ENCODE results near the gene GPR143.

The GPR143 gene

GRCh38 chrX:9706421-9706820, 59.2 kb downstream of the GPR143 start:
- DNase-seq = no peak

- DNase-seq = no peak
Measured at GRCh38 chrX:9704876-9705465, 60.7 kb downstream of the GPR143 start.

- DNase-seq = no peak
Measured at GRCh38 chrX:9703406-9703805, 62.2 kb downstream of the GPR143 start.

GRCh38 chrX:9701790-9702189, 63.9 kb downstream of the GPR143 start:
- DNase-seq = no peak

- no peak for DNase-seq
Measured at GRCh38 chrX:9700555-9700954, 65.1 kb downstream of the GPR143 start.

- DNase-seq = no peak
Measured at GRCh38 chrX:9698576-9698975, 67.1 kb downstream of the GPR143 start.

GRCh38 chrX:9693307-9694001, 72.2 kb downstream of the GPR143 start:
- no peak for DNase-seq

- DNase-seq = no peak
Measured at GRCh38 chrX:9690046-9690445, 75.6 kb downstream of the GPR143 start.

- no peak for DNase-seq
Measured at GRCh38 chrX:9688833-9689232, 76.8 kb downstream of the GPR143 start.

GRCh38 chrX:9687899-9688298, 77.7 kb downstream of the GPR143 start:
- DNase-seq = no peak

- no peak for DNase-seq
Measured at GRCh38 chrX:9683350-9683749, 82.3 kb downstream of the GPR143 start.

GRCh38 chrX:9682861-9683260, 82.8 kb downstream of the GPR143 start:
- DNase-seq = no peak

- no peak for DNase-seq
Measured at GRCh38 chrX:9682456-9682855, 83.2 kb downstream of the GPR143 start.

- DNase-seq = no peak
Measured at GRCh38 chrX:9681422-9681821, 84.2 kb downstream of the GPR143 start.

- no peak for DNase-seq
Measured at GRCh38 chrX:9681011-9681410, 84.6 kb downstream of the GPR143 start.

GRCh38 chrX:9678215-9678965, 87.3 kb downstream of the GPR143 start:
- DNase-seq = no peak

GRCh38 chrX:9677098-9677739, 88.4 kb downstream of the GPR143 start:
- DNase-seq = no peak

- no peak for DNase-seq
Measured at GRCh38 chrX:9676738-9677097, 88.9 kb downstream of the GPR143 start.

GRCh38 chrX:9676306-9676705, 89.3 kb downstream of the GPR143 start:
- DNase-seq = no peak
